NCI-H187 (cell line): ENCODE data around the gene THADA.
"Not testable (repeated sequence)": the region's sequence is repeated elsewhere in the genome, so short reads cannot be mapped to it uniquely, and the experiment has no call there.

Source experiments
- DNase-seq, 2 experiments: peaks; one replicate each; lab custom pipeline; 2025; lab: John Stamatoyannopoulos, UW

Gene THADA

DNA sequence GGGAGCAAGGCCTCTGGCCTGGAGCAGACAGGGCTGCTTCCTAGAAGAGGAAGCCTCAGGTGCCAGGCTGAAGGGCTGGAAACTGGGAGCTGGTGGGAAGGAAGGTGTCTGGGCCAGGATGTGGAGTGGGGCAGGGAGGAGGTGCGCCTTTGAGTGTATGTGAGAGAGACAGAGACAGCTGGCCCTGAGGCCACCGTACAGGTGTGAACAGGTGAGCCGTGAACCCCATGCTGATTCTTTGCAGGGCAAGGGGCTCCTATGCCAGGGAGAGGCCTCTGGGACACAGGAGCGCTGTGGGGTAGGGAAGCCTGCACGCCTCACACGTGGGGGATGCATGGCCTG lies 385.7 kb downstream of the THADA start:
- DNase-seq, result no peak

DNA sequence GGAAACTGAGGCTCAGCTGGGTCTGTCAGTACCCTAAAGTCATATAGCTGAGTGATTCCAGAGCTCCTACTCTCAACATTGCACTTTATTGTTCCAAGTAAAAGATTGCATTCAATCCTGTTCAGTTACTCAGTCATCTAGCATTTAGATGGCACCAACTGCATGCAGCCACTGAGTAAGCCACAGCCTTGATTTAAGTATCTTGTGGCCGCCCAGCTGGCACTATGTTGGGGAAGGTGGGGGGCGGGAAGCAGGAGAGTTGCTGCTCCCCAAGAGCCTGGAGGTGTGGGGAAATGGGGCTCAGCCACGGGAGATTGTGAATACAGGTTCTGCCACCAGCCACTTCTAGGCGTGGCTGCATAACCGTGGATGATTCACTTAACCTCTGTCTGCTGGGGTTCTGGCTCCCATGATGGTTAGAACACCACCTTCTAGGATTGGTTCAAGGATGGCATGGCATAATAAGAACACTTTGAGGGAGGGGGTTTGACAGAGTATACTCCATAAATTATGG lies 386.6 kb downstream of the THADA start:
- DNase-seq, result no peak

DNA sequence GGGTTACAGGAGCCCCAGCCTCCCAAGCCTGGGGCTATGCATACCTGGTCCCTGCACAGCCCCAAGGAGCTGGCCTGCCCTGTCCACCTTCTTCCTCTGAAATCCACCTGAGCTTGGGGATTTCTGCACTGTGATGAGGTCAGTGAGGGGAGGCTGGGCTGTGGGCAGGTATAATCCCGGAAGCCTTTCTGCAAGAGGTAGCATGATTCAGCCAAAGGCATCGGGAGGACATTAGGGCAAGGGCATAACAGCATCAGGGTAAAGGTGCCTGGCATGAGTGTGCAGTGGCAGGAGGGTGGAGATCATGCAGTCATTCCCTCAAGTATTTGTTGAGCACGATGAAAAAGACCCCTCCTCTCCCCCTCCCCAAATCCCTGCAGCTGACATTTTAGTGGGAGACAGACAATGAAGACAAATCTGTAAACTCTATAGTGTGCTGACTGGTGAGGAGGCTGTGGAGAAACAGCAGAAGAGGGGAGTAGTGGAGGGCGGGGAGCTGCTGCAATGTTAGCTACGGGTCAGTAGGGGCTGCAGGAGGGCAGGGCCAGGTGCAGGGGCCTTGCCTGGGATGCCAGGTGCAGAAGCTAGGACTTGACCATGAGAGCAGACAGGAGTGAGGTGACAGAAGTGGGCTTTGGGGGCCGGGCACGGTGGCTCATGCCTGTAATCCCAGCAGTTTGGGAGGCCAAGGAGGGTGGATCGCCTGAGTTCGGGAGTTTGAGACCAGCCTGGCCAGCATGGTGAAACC lies 388.1 kb downstream of the THADA start:
- no peak for DNase-seq

DNA sequence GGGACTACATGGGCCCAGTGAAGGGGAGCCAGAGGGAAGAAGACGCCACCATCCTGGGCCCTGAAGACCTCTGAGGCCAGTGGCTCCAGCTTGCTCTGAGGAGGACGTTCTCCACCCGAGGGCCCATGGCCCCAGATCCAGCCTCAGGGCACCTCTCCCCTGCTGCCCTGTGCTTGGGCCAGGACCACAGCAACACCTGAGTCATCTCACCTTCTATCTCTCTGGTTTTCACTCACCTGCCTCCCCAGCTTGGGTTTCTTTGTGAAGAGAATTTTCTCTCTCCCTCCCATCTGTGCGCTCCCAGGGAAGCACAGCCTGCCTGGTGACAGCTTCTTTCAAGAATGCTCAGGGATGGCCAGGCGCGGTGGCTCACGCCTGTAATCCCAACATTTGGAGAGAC lies 389.2 kb downstream of the THADA start:
- DNase-seq, result no peak

DNA sequence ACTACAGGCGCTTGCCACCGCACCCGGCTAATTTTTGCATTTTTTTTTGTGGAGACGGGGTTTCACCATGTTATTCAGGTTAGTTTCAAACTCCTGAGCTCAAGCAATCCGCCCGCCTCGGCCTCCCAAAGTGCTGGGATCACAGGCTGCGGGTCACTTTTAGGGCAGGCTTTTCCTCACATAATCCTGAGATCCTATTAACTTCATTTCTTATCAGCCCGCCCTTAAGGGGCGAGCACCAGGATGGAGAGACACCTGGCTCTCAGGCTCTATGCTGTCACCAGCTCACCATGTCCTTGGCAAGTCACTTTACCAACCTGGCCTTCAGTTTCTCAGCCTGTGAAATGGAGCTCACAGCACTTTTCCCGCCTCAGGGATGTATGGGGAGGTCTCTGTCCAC lies 392.5 kb downstream of the THADA start:
- no peak for DNase-seq

DNA sequence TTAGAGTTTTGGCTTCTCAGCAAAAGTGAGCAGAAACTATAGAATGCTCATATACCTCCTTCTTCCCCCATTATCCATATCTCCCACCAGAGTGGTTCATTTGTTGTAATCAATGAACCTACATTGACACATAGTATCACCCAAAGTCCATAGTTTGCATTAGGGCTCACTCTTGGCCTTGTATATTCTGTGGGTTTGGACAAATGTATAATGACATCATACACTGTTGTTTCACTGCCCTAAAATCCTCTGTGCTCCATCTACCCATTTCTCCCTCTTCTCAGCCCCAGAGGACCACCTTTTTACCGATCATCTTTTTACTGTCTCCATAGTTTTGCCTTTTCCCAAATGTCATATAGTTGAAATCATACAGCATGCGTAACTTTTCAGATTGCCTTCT lies 393.5 kb downstream of the THADA start:
- no peak for DNase-seq

DNA sequence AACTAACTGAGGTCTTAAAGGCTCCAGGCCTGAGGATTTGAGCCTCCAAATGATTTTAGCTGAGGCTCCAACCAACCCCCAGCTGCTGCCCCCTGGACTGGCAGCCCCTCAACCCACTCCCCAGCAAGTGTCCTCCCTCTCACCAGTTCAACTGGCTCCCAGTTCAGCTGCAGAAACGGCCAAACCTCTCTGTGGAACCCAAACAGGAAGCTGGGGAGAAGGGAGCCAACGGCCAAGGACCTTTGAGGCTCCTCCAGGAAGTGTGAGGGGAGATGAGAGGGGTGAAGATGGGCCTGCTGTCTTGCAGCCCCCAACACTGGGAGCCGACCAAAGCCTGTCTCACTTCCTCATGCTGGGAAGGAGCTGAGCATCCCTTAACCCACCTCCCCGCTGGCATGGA lies 394.3 kb downstream of the THADA start:
- no peak for DNase-seq

DNA sequence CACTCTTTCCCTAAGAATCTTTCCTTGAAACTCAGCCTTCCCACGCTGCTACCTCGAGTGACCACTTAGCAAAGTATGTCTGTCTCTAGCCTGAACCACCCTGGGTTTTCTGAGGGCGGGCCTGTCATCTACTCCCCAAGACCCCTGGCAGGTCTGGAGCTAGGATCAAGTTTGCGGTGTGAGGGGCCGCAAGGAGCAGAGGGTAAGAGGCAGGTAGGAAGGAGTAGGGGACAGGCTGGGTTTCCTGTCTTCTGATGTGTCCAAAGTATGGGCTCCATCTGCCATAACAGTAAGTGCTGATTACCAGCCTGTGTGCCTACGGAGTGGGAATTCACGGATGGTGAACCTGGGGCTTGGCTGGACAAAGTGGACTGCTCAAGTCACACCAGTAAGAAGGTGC lies 394.8 kb downstream of the THADA start:
- DNase-seq, result no peak

DNA sequence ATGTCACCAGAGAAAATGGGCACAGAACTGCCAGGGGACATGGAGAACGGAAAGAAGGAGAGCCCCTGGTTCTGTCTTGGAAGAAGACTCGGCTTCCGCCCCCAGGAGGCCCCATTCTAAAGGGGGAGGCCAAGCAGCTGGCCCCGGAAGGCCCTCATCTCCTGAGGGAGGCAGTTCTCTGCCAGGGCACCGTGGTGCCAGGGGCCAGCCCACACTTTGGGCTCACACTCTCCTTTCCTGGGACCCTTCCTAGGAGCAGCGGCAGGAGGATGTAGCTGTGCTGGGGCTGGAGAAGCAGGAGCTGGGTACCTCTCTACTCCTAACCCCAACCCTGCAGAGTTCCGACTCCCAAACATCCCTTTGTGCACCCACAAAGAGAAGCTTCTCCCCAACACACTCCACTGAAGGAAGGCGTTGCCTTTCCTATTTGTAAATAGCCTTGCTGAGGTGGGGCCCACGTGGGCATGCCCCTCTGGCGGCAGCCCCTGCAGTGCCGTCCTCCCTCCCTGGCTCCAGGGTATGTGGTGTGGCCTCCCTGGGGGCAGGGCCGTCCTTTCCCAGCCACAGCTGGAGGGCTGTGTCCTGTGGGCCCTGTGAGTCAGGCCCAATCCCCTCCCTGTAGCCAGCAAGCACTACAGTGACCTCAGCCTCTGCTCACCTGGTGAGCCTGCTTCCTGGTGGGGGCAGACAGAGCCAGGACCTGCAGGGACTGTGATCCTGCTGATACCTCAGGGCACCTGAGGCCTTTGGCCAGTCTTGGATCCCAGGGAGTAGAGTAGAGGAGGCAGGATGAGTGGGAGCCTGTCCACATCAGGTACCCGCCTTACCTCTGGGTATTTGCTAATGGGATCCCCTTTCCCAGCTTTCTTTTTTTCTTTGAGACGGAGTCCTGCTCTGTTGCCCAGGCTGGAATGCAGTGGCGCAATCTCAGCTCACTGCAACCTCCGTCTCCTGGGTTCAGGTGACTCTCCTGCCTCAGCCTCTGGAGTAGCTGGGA lies 396.0 kb downstream of the THADA start:
- DNase-seq, result no peak

DNA sequence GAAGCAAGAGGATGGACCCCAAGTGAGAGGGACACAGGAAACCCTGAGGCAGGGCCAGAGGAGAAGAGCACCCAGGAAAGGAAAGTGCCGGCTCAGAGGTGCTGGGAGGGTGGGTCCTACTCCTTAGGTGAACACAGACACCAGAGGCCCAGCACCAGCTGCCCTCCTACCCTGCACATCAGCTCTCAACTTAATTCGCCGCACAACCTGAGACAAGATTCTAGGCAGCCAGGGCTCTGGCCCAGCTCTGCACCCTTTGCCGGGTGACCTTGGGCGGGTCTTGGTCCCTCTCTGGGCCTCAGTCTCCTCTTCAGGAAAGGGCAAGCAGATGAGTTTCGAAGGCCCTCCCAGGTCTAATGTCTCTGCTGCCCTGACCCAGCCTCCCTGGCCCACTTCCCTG lies 397.6 kb downstream of the THADA start:
- DNase-seq, result no peak

DNA sequence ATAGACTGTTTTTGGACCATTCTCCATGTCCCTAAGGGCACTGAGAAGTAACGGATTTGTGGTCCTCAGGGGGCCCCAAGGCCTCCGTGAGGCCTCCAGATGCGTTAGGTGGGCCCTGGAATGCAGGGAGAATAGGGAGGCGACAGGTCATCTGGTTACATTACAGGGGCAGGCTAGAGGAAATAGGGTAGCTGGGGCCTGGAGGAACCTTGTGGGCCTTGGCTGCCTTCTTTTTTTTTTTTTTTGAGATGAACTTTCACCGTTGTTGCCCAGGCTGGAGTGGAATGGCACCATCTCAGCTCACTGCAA lies 398.3 kb downstream of the THADA start:
- DNase-seq, result no peak

DNA sequence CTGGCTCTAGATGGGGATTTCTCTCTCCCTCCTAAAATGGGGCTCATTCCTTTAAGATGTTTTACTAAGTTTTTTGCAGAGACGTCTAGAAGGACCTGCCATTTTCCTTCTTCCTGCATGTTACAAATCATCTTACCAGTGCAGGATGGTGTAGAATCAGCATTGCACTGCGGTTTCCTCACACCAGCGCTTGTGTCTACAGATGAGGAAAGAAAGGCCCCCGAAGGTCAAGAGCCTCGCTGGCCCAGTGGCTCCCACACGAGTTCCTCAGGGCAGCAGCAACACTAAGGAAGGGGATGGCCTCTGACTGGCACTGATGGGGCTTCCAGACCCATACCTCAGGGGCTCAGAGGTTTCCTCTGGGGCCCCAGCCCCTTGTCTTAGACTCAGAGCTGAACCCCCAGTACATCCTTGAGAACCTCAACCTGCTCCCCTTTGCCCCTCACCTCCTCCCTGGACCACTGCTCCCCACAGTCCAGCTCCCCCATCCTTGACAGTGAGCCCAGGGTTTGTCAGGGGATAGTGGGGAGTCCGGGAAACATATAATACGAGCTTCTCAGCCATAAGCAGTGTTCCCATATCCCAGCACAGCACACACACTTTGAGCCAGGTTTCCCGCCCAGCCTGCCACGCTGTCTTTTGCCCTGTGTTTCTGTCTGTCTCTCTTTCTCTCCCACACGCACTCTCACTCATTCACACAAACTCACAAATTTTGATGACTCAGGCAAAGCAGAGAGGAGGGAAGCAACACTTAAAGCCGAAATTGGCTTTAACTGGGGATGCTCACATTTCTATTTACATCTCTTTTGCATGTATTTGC lies 398.9 kb downstream of the THADA start:
- no peak for DNase-seq

DNA sequence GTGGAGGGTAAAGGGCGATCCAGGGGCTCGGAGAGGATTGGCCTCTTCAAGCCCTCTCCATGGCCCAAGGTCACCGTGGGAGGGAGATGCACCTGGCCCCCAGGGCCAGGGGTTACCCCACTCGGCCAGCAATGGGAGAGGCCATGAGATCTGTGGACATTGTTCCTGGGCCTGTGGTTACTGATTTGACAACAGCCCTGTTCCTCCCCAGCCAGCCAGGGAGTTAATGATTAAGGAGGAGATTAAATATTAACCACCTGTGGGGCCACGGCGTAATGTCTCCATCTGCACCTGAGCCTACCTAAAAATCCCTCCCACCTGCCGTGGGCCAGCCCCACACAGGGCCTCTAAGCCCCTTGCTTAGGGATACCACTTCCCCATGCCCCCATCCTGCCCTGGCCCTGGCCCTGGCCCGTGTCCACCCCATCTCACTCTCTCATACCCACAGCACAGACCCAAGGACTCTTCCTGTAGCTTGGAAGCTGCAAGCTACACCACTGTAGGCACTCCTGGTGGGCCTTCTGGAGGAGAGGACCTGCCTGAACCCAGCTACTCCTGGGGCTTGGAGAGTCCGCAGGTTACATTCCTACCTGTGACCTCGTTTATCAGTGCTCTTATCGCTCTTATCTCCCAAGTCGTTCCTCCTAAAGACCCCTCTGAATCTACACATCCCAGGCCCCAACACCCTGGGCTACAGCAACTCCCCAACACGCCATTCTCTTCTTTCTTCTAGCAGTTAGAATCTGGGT lies 401.5 kb downstream of the THADA start:
- DNase-seq, result no peak

DNA sequence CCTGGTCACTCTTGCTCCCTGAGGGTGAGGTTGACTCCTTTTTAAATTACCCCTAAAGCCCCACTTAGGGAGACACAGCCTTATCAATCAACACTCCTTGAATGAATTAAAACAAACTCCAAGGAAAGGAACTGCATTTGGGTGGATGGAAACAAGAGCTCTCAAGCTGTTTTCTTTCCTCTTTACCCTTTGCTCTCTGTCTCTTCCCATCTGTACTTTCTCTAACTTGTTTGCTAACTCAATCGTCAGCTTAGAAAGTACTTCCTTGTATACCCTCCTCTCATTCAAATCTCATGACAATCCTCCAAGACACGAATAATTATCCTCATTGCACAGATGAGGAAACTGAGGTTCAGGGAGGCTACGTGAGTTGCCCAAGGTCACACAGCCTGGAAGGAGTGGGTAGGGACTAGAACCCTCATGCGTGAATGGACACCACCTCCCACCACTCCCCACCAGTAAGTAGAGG lies 402.2 kb downstream of the THADA start:
- DNase-seq, result no peak

DNA sequence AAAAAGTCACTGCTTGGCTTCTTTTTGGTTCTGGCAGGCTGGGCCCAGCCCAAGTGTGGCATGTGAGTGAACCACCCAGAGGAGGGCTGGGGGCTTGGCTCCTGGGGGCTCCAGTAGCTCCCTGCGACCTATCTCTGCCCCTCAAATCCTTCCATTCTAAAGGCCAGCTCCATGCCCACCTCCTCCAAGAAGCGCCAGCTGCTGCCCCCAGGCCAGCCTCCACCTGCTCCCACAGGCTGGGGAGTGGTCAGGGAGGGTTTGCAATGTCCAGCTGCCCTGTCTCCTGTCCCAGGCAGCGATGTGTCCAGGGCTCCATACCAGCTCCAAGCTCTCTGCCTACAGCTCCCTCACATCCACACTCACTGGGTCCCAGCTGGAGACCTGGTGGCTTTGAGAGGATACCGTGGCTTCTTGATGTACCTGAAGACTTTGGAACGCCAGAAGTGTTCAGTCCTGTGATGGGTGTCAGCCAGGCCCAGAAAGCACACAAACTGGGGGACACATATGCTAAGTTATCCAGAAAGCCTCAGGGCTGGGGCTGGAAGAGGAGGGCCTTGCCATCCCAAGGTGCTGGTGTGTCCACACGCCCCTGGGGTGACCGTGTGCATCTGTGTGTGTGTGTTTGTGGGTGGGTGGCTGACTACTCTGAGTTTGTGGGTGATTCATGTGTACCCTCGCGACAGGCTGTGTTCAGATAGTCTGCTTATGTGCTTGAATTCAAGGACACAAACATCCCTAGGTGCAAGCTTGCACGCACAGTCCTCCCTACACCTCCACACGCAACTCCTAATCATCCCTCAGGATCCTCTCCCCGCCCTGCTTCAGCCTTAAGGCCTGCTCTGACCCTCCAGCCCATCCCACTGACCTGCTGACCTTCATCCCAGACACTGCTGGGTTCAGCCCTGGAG lies 402.8 kb downstream of the THADA start:
- no peak for DNase-seq

DNA sequence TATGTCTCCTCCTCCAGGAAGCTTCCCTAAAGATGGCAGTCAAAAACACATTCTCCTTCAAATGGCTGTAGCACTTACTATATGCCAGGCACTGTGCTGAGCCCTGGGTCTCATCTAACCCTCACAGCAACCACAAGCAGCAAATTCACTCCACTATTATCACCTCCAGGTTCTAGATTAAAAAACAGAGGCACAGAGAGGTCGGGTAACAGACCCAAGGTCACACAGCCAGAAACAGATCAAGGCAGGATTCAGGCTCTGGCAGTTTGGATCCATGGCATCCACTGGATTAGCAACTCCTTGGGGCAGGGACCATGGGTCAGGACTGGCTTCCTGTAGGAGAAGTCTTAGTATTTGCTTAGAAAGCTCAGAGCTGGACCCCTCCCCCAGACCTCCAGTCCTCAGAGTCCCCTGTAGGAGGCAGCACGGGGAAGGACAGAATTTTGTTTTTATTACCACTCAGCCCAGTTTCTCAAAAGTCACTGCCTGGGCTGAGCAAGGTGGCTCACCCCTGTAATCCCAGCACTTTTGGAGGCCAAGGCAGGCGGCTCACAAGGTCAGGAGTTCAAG lies 403.8 kb downstream of the THADA start:
- no peak for DNase-seq

DNA sequence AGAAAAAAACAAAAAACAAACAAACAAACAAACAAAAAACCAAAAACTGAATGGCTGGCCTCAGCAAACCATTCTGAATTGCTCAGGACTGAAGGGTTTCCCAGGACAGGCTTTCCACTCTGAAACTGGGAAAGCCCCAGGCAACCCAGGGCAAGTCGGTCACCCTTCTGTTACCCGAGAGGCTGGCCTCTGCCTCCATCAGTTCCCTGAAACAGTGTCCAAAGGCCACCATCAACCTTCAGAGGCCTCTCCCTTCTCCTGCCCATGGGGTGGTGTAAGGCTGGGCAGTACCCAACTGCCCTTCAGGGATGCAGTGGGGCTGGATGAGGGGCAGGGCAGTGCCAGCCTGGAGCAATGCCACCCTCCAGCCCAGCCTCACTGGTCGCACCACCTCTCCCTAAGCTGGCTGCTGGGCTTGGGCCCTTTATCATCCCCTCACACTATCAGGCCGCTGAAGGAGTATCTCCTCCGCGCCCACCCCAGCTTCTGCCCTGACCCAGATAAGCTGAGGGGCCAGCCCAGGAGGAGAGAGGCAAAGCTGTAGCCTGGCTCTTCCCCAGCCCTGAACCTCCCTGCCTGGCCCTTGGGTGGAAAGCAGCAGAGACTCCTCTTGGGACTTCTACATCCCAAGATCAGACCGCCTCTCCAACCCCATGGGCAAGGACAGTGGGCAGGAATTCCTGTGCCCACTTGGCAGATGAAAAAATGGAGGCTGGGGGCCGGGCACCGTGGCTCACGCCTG lies 405.4 kb downstream of the THADA start:
- DNase-seq, result no peak

DNA sequence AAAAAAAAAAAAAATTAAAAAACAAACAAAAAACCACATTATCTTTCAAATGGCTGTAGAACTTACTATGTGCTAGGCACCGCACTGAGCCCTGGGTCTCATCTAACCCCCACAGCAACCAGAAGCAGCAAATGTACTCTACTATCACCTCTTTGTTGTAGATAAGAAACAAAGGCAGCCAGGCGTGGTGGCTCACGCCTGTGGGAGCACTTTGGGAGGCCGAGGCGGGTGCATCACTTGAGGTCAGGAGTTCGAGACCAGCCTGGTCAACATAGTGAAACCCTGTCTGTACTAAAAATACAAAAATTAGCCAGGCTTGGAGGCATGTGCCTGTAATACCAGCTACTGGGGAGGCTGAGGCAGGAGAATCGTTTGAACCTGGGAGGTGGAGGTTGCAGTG lies 406.0 kb downstream of the THADA start:
- not testable (repeated sequence) for DNase-seq
